Measurements from ENCODE around the gene CORO7.
"Not testable (repeated sequence)": the region's sequence is repeated elsewhere in the genome, so short reads cannot be mapped to it uniquely, and the experiment has no call there.

Gene CORO7

DNA sequence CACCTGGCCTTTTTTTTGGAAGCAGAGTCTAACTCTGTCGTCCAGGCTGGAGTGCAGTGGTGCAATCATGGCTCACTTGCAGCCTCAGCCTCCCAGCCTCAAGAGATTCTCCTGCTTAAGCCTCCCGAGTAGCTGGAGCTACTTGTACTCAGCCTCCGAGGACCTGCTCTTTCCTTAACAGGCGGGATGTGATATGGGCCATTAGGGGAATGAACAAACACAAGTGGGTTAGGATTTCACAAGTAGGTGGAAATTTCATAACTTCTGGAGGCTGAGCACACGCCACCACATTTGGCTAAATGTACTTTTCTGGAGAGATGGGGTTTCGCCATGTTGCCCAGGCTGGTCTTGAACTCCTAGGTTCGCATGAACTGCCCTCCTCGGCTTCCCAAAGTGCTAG, 69.4 kb downstream of the CORO7 start:
- POLR2A ChIA-PET, result no interaction called here
- CTCF ChIA-PET, result interaction anchor here (0.5 to 0.6 kb wide), 2 partner anchors 62 to 89 kb away, joined by 3 to 4 read pairs; no protein-coding TSS in a partner anchor
- DNase-seq (ENCODE audit: extremely low spot score), result no peak
- TF ChIP-seq NFRKB (IDR thresholded peaks at IDR 0.05), result no peak
- TF ChIP-seq LEF1 (IDR thresholded peaks at IDR 0.05; ENCODE audit: borderline replicate concordance), result no peak
- TF ChIP-seq, protein P1, sequence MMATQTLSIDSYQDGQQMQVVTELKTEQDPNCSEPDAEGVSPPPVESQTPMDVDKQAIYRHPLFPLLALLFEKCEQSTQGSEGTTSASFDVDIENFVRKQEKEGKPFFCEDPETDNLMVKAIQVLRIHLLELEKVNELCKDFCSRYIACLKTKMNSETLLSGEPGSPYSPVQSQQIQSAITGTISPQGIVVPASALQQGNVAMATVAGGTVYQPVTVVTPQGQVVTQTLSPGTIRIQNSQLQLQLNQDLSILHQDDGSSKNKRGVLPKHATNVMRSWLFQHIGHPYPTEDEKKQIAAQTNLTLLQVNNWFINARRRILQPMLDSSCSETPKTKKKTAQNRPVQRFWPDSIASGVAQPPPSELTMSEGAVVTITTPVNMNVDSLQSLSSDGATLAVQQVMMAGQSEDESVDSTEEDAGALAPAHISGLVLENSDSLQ (IDR thresholded peaks at IDR 0.05), result no peak
- no peak for TF ChIP-seq FOXA1 (IDR thresholded peaks at IDR 0.05)
- TF ChIP-seq BHLHE40 (IDR thresholded peaks at IDR 0.05; ENCODE audit: borderline replicate concordance), result no peak
- no peak for TF ChIP-seq FOXK2 (IDR thresholded peaks at IDR 0.05)
- TF ChIP-seq L3MBTL2 (conservative IDR thresholded peaks at IDR 0.05), result no peak
- TF ChIP-seq HDGF (IDR thresholded peaks at IDR 0.05; ENCODE audit: borderline replicate concordance), result no peak
- TF ChIP-seq CTBP1 (IDR thresholded peaks at IDR 0.05; ENCODE audit: borderline replicate concordance), result no peak
- TF ChIP-seq ZNF384 (IDR thresholded peaks at IDR 0.05), result no peak
- TF ChIP-seq TARDBP (IDR thresholded peaks at IDR 0.05), result no peak
- TF ChIP-seq ELF4 (IDR thresholded peaks at IDR 0.05), result no peak
- TF ChIP-seq SUZ12 (IDR thresholded peaks at IDR 0.05), result no peak
- no peak for TF ChIP-seq FOXM1 (IDR thresholded peaks at IDR 0.05; ENCODE audit: borderline replicate concordance)
- no peak for TF ChIP-seq SP1 (IDR thresholded peaks at IDR 0.05)
- TF ChIP-seq ARNT (IDR thresholded peaks at IDR 0.05), result no peak

DNA sequence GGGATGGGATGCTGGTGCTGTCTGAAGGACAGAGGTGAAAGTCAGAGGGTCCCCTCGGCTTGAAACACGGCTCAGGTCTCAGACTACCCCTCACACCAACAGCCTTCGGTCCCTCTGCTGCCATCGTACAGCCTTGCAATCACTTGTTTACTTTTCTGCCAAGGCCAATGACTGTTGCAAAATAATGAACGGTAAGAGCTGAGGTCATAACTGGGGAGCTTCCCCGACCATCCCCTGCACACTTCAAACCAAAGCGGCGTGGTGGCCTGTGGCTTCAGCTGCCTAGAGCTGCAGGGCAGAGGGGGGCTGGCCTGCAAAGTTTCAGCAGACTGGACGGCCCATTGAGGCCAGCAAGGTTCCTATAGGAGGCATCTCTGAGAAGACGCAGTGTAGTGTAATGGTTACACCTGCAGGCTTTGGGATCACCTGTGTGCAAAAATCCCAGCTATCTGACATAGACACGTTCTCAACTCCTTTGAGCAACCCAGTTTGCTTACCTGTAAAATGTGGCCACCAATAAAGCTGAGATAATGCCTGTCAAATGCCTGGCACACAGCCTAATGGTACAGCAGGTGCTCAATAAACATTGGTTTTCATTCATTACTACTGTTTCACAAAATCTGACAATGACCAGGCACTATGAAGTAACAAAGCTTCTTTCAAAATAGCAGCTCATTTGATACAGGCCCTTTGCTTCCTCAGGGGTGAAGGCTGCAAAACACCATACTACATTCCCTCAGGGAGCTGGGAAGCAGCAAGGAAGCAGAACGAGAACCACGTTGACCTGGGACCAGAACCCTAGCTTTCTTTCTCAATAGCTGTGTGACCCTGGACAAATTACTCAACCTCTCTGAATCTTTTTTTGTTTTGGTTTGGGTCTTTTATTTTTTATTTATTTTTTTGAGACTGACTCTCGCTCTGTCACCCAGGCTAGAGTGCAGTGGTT, 70.3 kb downstream of the CORO7 start:
- TF ChIP-seq FOXK2 (IDR thresholded peaks at IDR 0.05) (no peak), FOXA1 (IDR thresholded peaks at IDR 0.05) (no peak), SP1 (IDR thresholded peaks at IDR 0.05) (no peak)
- ChIA-PET POLR2A (interaction anchor here (0.9 kb wide), 1 partner anchor 230 kb away, joined by 3 read pairs; the partner anchor contains the start of gene ADCY9), CTCF (interaction anchor here (0.5 kb wide), 1 partner anchor 63 kb away, joined by 3 read pairs; no protein-coding TSS in a partner anchor)
- DNase-seq (ENCODE audit: extremely low spot score), result no peak

DNA sequence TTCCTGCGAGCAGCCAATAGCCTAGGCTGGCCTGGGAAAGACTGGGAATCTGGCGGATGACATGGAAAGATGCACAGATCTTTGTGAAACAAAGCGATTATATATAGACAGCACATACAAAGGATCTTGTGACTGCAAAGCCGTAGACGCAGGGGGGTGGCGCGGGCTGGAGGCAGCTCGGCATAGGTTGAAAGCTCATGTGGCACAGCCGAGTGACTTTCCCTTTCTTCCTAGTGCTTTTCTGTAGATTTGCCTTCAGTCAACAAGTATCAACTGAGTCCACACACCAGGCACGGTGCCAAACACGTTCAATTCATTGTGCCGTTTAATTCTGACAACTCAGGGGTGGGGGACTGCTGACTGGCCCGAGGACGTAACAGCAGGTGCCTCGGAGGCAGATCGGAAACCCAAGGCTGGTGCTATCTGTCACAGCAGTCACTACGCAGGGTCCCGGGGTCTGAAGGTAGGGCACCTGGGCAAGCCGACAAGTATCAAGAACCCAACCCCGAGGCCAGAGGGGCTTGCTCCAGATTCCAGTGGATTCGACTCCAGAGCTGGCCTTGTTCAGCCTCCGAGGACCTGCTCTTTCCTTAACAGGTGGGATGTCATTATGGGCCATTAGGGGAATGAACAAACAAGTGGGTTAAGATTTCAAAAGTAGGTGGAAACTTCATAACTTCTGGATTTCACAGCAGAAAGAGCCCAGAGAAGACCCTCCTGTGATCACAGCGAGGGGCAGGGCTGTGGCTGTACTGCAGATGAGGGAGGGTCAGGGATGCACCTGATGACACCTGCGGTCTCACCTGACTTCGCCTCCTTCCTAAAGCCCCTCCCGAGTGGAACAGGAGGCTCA, 71.2 kb downstream of the CORO7 start:
- POLR2A ChIA-PET, result no interaction called here
- CTCF ChIA-PET, result no interaction called here
- no peak for DNase-seq (ENCODE audit: extremely low spot score)
- TF ChIP-seq SUZ12 (IDR thresholded peaks at IDR 0.05), result no peak
- TF ChIP-seq ZNF384 (IDR thresholded peaks at IDR 0.05), result no peak
- TF ChIP-seq CTBP1 (IDR thresholded peaks at IDR 0.05; ENCODE audit: borderline replicate concordance), result no peak

DNA sequence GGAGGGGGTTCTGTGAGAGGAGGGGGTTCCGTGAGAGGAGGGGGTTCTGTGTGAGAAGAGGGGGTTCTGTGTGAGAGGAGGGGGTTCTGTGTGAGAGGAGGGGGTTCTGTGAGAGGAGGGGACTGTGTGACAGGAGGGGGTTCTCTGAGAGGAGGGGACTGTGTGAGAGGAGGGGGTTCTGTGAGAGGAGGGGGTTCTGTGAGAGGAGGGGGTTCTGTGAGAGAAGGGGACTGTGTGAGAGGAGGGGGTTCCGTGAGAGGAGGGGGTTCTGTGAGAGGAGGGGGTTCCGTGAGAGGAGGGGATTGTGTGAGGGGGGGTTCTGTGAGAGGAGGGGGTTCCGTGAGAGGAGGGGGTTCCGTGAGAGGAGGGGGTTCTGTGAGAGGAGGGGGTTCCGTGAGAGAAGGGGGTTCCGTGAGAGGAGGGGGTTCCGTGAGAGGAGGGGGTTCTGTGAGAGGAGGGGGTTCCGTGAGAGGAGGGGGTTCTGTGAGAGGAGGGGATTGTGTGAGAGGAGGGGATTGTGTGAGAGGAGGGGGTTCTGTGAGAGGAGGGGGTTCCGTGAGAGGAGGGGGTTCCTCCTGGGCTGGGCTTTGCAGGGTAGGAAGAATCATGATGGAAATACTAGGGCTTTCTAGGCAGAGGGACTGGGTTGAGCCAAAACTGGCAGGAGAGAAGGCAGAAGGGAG, 72.0 kb downstream of the CORO7 start:
- POLR2A ChIA-PET; DNase-seq (ENCODE audit: extremely low spot score): not testable (repeated sequence)

DNA sequence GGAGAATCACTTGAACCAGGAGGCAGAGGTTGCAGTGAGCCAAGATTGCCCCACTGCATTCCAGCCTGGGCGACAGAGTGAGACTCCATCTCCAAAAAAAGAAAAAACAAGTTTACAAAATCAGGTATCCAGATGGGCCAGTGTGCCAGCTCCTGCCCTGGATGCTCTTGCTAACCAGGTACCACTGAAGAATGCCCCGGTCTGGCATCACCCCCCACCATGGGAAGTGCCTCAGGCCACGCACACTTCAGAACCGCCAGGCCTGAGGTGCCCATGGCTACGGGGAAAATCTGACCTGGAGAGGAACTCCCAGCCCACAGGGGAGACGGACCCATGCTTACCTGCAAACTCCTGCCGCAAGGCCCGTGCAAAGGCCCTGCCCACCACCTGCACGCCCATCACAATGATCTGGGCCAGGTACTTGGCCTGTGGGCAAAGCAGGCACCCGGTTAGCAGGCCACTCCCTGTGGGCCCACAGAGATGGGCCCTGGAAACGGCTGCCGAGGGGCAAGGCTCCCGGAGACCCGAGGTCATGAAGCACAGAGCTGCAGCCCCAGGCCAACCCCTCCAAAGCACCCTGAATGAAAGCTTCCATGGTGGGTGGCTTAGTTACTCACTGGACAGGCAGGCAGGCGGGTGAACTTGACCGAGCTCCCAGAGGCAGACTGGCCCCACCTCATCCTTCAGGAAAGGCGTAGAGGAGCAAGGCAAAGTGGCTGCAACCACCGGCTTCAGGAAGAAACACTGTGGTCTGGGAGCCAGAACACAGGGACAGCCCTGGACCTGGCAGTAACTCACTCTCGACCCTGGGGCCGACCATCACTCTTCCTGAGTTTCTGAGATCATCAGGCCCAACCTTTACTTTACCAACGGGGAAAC, 73.3 kb downstream of the CORO7 start:
- POLR2A ChIA-PET, result interaction anchor here (0.6 kb wide), 1 partner anchor 74 kb away, joined by 3 read pairs; no protein-coding TSS in a partner anchor
- TF ChIP-seq L3MBTL2 (conservative IDR thresholded peaks at IDR 0.05), result no peak
- no peak for TF ChIP-seq FOXM1 (IDR thresholded peaks at IDR 0.05; ENCODE audit: borderline replicate concordance)
- TF ChIP-seq NFRKB (IDR thresholded peaks at IDR 0.05), result no peak
- no peak for TF ChIP-seq HDGF (IDR thresholded peaks at IDR 0.05; ENCODE audit: borderline replicate concordance)
- TF ChIP-seq SP1 (IDR thresholded peaks at IDR 0.05), result no peak
- TF ChIP-seq FOXA1 (IDR thresholded peaks at IDR 0.05), result no peak
- TF ChIP-seq, protein P1 (IDR thresholded peaks at IDR 0.05), result no peak
- no peak for TF ChIP-seq CTBP1 (IDR thresholded peaks at IDR 0.05; ENCODE audit: borderline replicate concordance)
- TF ChIP-seq ELF4 (IDR thresholded peaks at IDR 0.05), result no peak
- TF ChIP-seq LEF1 (IDR thresholded peaks at IDR 0.05; ENCODE audit: borderline replicate concordance), result no peak
- CTCF ChIA-PET, result interaction anchor here (0.9 kb wide), 1 partner anchor 46 kb away, joined by 3 read pairs; no protein-coding TSS in a partner anchor
- no peak for DNase-seq (ENCODE audit: extremely low spot score)

More for the DNA sequence above, 72.0 kb downstream of the CORO7 start:
- CTCF ChIA-PET, result not testable (repeated sequence)

DNA sequence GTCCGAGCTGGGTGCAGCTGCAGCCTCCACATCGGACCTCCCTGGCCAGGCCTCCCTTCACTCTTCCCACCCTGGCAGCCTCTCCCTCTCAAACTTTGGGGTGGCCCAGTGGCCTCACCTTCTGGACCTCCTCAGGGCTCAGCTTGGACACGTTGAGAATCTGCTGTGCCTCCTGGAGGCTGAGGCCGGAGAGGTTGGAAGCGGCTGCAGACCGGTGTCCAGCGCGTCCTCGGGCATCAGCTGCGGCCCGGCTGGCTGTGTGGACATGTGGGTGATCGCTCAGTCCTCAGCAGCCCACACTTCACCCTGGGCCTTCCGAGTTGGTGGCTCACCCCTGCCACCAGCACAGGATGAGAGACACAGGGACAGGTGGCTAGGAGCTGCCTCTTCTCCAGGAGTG, 75.1 kb downstream of the CORO7 start:
- ChIA-PET CTCF (interaction anchor here (1.9 kb wide), 1 partner anchor 53 kb away, joined by 5 read pairs; no protein-coding TSS in a partner anchor), POLR2A (interaction anchor here (2.9 kb wide), 1 partner anchor 9 kb away, joined by 9 read pairs; the partner anchor contains the start of gene PAM16)
- no peak for TF ChIP-seq ARNT (IDR thresholded peaks at IDR 0.05)
- TF ChIP-seq, protein P1 (IDR thresholded peaks at IDR 0.05), result no peak
- TF ChIP-seq L3MBTL2 (conservative IDR thresholded peaks at IDR 0.05), result no peak
- TF ChIP-seq TARDBP (IDR thresholded peaks at IDR 0.05), result no peak
- no peak for TF ChIP-seq SP1 (IDR thresholded peaks at IDR 0.05)
- no peak for TF ChIP-seq CTBP1 (IDR thresholded peaks at IDR 0.05; ENCODE audit: borderline replicate concordance)
- TF ChIP-seq HDGF (IDR thresholded peaks at IDR 0.05; ENCODE audit: borderline replicate concordance), result no peak
- TF ChIP-seq BHLHE40 (IDR thresholded peaks at IDR 0.05; ENCODE audit: borderline replicate concordance), result no peak
- no peak for TF ChIP-seq FOXK2 (IDR thresholded peaks at IDR 0.05)
- TF ChIP-seq ELF4 (IDR thresholded peaks at IDR 0.05), result no peak
- DNase-seq (ENCODE audit: extremely low spot score), result no peak
